ENCODE measurements around the gene DOCK10.

GRCh38 chr2:224975761-224976160 lies 66.5 kb downstream of the DOCK10 start:
- TF ChIP-seq CTCF (IDR thresholded peaks at IDR 0.05) (no peak), POLR2A (IDR thresholded peaks at IDR 0.05) (no peak), POLR2AphosphoS5 (IDR thresholded peaks at IDR 0.05) (no peak)

All from stomach (tissue), 4 donors.